Progenitor cell of endocrine pancreas (in vitro differentiated cells): ENCODE data around the gene PDP2. TPM values are rescaled to one million over a fixed set of nuclear protein-coding genes. Genes with fewer than 3 reads are reported as not detected.
"Not testable (repeated sequence)": the region's sequence is repeated elsewhere in the genome, so short reads cannot be mapped to it uniquely, and the experiment has no call there.

ENCODE experiments used
- DNase-seq: peaks from one replicate; pipeline ENCODE4 v3.0.0; 2021; ENCODE audit warnings: low spot score; ENCODE audit not compliant: unreplicated experiment
- H3K27ac Mint-ChIP-seq: 2 replicates; pipeline ENCODE4 v1.8.0; 2021; ENCODE audit warnings: mild to moderate bottlenecking, moderate library complexity, mixed read lengths
- H3K27me3 Mint-ChIP-seq: 2 replicates; pipeline ENCODE4 v1.8.0; 2021; ENCODE audit warnings: mixed read lengths
- H3K36me3 Mint-ChIP-seq: 2 replicates; pipeline ENCODE4 v1.8.0; 2022; ENCODE audit warnings: mixed read lengths; ENCODE audit not compliant: insufficient read depth
- H3K4me1 Mint-ChIP-seq: 2 replicates; pipeline ENCODE4 v1.8.0; 2021; ENCODE audit warnings: low read depth, mixed read lengths
- H3K4me3 Mint-ChIP-seq: 2 replicates; pipeline ENCODE4 v1.8.0; 2021; ENCODE audit warnings: low read depth, mild to moderate bottlenecking, moderate library complexity, mixed read lengths
- H3K9me3 Mint-ChIP-seq: 2 replicates; pipeline ENCODE4 v1.8.0; 2021; ENCODE audit warnings: low read depth, mixed read lengths
- total RNA-seq: library from RNA; stranded (reverse); gene quantifications from 2 replicates; pipeline ENCODE4 v1.2.1, GENCODE V29; 2021
- TF ChIP-seq, protein P1 (sequence below): fragments of 200-600 bp; sonication (generic); IDR thresholded peaks from one replicate; pipeline ENCODE4 v1.5.0; 2021; ENCODE audit warnings: antibody characterized with exemption, mild to moderate bottlenecking; ENCODE audit not compliant: unreplicated experiment

The PDP2 gene
- total RNA-seq, 1 donor from 2014 or later, result 17.0 TPM

DNA sequence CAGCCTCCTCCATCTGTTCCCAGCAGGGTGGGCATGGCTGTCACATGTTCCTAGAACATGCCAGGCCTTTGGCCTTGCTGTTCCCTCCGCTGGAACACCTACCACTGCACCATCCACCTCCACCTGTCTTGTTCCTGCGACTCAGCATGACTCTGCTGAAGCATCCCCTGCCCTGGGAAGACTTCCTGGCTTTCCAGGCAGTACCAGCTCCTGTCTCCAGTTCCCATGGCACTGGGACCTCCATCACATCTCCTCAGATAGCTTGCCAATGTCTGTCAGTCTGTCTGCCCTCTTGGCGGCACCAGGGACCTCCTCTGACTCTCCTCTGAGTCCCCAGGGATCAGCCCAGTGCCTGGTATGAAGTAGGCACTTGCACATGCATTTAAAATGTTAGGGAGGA lies 15.7 kb downstream of the PDP2 start:
- Mint-ChIP-seq H3K27ac (no peak overlapping the region), H3K4me3 (no peak overlapping the region), H3K4me1 (peaks cover 16% of the 10 kb centered on the region), H3K27me3 (no peaks in the 10 kb centered on the region), H3K9me3 (no peaks in the 10 kb centered on the region), H3K36me3 (peaks cover 1% of the 10 kb centered on the region)
- TF ChIP-seq, protein P1, sequence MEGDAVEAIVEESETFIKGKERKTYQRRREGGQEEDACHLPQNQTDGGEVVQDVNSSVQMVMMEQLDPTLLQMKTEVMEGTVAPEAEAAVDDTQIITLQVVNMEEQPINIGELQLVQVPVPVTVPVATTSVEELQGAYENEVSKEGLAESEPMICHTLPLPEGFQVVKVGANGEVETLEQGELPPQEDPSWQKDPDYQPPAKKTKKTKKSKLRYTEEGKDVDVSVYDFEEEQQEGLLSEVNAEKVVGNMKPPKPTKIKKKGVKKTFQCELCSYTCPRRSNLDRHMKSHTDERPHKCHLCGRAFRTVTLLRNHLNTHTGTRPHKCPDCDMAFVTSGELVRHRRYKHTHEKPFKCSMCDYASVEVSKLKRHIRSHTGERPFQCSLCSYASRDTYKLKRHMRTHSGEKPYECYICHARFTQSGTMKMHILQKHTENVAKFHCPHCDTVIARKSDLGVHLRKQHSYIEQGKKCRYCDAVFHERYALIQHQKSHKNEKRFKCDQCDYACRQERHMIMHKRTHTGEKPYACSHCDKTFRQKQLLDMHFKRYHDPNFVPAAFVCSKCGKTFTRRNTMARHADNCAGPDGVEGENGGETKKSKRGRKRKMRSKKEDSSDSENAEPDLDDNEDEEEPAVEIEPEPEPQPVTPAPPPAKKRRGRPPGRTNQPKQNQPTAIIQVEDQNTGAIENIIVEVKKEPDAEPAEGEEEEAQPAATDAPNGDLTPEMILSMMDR, result no peak
- DNase-seq, result no peak

DNA sequence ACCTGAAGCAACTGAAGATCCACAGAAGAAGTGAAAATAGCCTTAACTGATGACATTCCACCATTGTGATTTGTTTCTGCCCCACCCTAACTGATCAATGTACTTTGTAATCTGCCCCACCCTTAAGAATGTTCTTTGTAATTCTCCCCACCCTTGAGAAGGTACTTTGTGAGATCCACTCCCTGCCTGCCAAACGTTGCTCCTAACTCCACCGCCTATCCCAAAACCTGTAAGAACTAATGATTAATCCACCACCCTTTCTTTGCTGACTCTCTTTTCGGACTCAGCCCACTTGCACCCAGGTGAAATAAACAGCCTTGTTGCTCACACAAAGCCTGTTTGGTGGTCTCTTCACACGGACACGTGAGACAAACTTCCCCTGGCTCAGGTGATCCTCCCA lies 16.4 kb downstream of the PDP2 start:
- DNase-seq, H3K36me3 Mint-ChIP-seq, H3K27me3 Mint-ChIP-seq, H3K9me3 Mint-ChIP-seq, H3K4me3 Mint-ChIP-seq: not testable (repeated sequence)
- H3K4me1 Mint-ChIP-seq, result peaks cover 16% of the 10 kb centered on the region
- H3K27ac Mint-ChIP-seq, result peak overlapping the region; percentile 19

DNA sequence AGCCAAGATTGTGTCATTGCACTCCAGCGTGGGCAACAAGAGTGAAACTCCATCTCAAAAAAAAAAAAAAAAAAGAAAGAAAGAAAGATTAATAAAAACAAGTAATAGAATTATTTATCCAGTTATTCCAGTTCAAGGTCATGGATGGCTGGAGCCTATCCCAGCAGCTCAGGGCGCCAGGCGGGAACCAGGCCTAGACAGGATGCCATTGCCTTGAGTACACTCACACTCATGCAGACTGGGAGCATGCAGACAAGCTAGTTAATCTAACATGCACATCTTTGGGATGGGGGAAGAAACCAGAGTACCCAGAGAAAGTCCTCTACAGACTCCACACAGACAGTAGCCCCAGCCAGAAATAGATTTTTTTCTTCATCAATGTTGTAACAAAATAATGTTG lies 17.9 kb downstream of the PDP2 start:
- H3K9me3 Mint-ChIP-seq, result no peaks in the 10 kb centered on the region
- H3K27ac Mint-ChIP-seq, result no peak overlapping the region
- TF ChIP-seq, protein P1, result no peak
- DNase-seq, result no peak
- H3K27me3 Mint-ChIP-seq, result no peaks in the 10 kb centered on the region
- no peaks in the 10 kb centered on the region for H3K36me3 Mint-ChIP-seq
- H3K4me1 Mint-ChIP-seq, result peaks cover 16% of the 10 kb centered on the region
- H3K4me3 Mint-ChIP-seq, result no peak overlapping the region

DNA sequence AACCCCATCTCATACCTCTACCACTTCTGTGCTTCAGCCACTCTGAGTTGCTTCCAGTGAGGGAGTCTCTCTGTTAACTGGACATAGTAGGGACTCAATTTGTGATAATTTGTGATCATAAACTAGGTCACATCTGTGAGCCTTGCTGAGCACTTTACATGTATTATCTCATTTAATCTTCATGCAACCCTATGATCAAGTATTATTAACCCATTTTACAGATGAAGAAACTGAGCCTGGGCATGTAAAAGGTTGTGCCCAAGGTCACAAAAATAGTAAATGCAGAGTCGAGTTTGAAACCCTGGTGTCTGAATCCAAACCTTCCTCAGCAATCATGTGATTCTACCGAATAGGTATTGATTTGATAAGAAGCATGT lies 18.6 kb downstream of the PDP2 start:
- peak overlapping the region; percentile 8 for H3K27ac Mint-ChIP-seq
- no peak for DNase-seq
- H3K4me3 Mint-ChIP-seq, result no peak overlapping the region
- TF ChIP-seq, protein P1, result no peak
- no peaks in the 10 kb centered on the region for H3K27me3 Mint-ChIP-seq
- H3K9me3 Mint-ChIP-seq, result no peaks in the 10 kb centered on the region
- peaks cover 16% of the 10 kb centered on the region for H3K4me1 Mint-ChIP-seq
- H3K36me3 Mint-ChIP-seq, result no peaks in the 10 kb centered on the region

DNA sequence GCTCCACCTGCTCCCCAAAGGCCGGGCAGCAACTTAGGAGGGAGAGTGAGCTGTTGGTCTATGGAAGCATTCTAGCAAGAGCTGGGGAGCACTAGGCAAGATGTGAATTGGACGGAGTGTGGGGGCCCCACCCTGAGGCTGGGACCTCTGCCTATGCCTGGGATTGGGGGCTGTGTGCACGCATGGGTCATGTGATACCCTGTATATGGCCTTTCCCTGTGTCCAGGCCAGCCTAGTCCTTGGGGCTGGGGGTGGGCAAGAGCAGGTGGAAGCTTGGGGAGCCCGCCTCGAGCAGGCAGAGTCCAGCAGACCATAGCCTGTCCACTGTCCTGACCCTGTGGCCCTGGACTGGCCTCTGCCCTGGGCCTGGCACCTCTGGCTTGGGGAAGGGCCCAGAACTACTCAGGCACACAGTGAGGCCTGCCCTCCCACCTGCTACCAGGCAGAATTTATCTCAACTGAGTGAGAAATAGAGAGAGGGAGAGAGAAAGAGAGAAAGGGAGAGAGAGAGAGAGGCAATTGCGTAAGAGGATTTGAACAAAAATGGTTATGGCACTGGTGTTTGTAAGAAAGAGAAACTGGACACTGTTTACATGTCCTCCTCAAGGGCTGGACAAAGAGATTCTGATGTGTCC lies 19.1 kb downstream of the PDP2 start:
- no peaks in the 10 kb centered on the region for H3K9me3 Mint-ChIP-seq
- H3K4me1 Mint-ChIP-seq, result peaks cover 16% of the 10 kb centered on the region
- no peak overlapping the region for H3K4me3 Mint-ChIP-seq
- TF ChIP-seq, protein P1, result no peak
- no peaks in the 10 kb centered on the region for H3K27me3 Mint-ChIP-seq
- no peak for DNase-seq
- H3K27ac Mint-ChIP-seq, result peak overlapping the region; percentile 11
- no peaks in the 10 kb centered on the region for H3K36me3 Mint-ChIP-seq

DNA sequence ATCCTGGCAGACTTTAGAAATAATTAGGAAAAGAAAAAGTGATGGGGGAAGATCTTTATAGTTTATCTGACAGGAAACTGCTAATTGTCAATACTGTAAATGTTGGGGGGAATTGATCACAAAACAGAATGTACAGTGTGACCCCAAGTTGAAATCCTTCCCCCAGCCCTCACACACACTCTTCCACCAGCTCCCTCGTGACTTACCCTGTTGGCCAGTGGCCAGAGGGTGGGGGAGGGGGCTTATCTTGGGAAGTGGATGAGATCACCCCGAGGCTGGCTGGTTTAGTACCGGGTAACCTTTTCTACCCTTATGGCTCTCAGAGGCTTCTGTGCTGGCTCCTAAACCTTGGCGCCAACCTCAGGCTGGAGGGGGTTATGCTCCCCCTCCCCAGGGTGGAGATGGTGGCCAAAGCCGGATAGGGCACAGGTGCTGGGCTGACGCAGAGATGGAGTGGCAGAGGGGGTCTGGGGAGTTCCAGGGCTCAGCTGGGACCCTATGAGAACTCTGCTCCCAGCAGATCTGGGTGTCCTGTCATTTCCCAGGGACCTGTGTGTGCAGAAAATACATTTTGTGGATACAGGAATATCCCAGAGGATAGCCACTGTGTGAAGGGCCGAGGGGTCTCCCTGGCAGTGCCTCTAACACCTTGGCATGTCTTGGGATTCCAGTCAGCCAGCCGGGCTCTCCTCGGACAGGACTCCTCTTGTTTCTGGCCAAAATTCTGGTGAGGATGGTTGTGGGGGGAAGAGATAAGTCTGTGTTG lies 19.8 kb downstream of the PDP2 start:
- TF ChIP-seq, protein P1, result no peak
- no peaks in the 10 kb centered on the region for H3K9me3 Mint-ChIP-seq
- peak overlapping the region; percentile 11 for H3K27ac Mint-ChIP-seq
- no peaks in the 10 kb centered on the region for H3K36me3 Mint-ChIP-seq
- DNase-seq, result no peak
- no peaks in the 10 kb centered on the region for H3K27me3 Mint-ChIP-seq
- H3K4me3 Mint-ChIP-seq, result no peak overlapping the region
- peaks cover 18% of the 10 kb centered on the region for H3K4me1 Mint-ChIP-seq
